GM18511 (cell line): ENCODE measurements around the gene CUL3.
"Not testable (repeated sequence)": the region's sequence is repeated elsewhere in the genome, so short reads cannot be mapped to it uniquely, and the experiment has no call there.

ENCODE experiments used
- ATAC-seq: cut with Tn5 transposase; IDR thresholded peaks from one replicate; pipeline ENCODE4 v1.9.1; 2021; ENCODE audit warnings: mild to moderate bottlenecking, moderate library complexity; ENCODE audit not compliant: unreplicated experiment

CUL3 gene

GRCh38 chr2:224485081-224486014, 99.8 kb downstream of the CUL3 start:
- not testable (repeated sequence) for ATAC-seq

- no peak for ATAC-seq
These were observed 105.3 kb downstream of the CUL3 start for GRCh38 chr2:224479826-224480225.

- ATAC-seq, result no peak
These were observed 112.3 kb downstream of the CUL3 start for GRCh38 chr2:224472827-224473226.

GRCh38 chr2:224472137-224472536, 113.0 kb downstream of the CUL3 start:
- no peak for ATAC-seq

GRCh38 chr2:224469374-224469964, 115.7 kb downstream of the CUL3 start:
- ATAC-seq, result no peak

- no peak for ATAC-seq
These were observed 118.8 kb downstream of the CUL3 start for GRCh38 chr2:224466304-224466895.

- ATAC-seq, result no peak
These were observed 123.8 kb downstream of the CUL3 start for GRCh38 chr2:224461391-224461790.

GRCh38 chr2:224457408-224458096, 127.6 kb downstream of the CUL3 start:
- no peak for ATAC-seq

- ATAC-seq, result no peak
These were observed 131.3 kb downstream of the CUL3 start for GRCh38 chr2:224453892-224454291.

GRCh38 chr2:224449212-224450147, 135.7 kb downstream of the CUL3 start:
- peak; percentile 75 for ATAC-seq

GRCh38 chr2:224448236-224448635, 136.9 kb downstream of the CUL3 start:
- no peak for ATAC-seq

GRCh38 chr2:224444783-224445182, 140.4 kb downstream of the CUL3 start:
- no peak for ATAC-seq

GRCh38 chr2:224444021-224444420, 141.1 kb downstream of the CUL3 start:
- no peak for ATAC-seq

GRCh38 chr2:224442071-224442967, 142.8 kb downstream of the CUL3 start:
- ATAC-seq, result peak; percentile 62

- ATAC-seq, result no peak
These were observed 144.2 kb downstream of the CUL3 start for GRCh38 chr2:224440988-224441387.

- no peak for ATAC-seq
These were observed 146.4 kb downstream of the CUL3 start for GRCh38 chr2:224438726-224439125.

- no peak for ATAC-seq
These were observed 148.5 kb downstream of the CUL3 start for GRCh38 chr2:224436634-224437033.

- no peak for ATAC-seq
These were observed 150.5 kb downstream of the CUL3 start for GRCh38 chr2:224434618-224435017.

- no peak for ATAC-seq
These were observed 151.7 kb downstream of the CUL3 start for GRCh38 chr2:224433442-224433841.
